ENCODE data around the gene NDUFA1. TPM values are rescaled to one million over a fixed set of nuclear protein-coding genes. Genes with fewer than 3 reads are reported as not detected.

Gene NDUFA1
- total and polyA plus RNA-seq, 2 of the 13 experiments (the other 11 are each of a cell fraction or from before 2014, with no cell fraction given) = 150 to 167 TPM

DNA sequence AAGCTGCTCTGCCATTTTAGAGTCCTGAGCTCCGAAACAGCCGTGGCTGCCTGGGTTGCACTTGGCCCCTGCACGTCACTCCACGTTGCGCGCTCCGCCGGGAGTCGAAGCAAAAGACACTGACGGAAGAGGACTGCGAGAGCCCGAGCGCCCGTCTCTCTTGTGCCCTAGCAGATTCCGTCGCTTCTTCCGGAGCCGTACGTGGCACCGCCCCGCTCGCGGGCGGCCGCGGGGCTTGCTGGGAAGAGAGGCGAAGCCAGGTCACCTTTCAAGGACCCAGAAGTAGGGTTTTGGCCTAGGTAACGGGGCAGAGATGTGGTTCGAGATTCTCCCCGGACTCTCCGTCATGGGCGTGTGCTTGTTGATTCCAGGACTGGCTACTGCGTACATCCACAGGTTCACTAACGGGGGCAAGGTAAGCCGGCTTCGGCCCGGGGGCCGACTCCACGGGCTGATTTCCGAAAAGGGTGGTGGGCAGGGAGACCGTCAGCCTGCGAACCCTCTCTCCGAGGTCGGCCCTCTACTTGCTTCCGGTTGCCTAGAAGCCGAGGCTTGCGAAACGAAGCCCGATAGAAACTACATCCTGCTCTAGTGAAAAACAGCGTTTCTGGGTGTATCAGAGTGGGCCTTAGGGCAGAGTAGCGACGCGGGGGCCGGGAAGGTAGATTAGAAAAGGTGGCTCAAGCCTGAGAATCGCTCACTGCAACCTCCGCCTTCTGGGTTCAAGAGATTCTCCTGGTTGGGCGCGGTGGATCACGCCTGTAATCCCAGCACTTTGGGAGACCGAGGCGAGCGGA, at the start of gene NDUFA1, which contains the start of gene RNF113A (continued):
- TF ChIP-seq, protein P1, sequence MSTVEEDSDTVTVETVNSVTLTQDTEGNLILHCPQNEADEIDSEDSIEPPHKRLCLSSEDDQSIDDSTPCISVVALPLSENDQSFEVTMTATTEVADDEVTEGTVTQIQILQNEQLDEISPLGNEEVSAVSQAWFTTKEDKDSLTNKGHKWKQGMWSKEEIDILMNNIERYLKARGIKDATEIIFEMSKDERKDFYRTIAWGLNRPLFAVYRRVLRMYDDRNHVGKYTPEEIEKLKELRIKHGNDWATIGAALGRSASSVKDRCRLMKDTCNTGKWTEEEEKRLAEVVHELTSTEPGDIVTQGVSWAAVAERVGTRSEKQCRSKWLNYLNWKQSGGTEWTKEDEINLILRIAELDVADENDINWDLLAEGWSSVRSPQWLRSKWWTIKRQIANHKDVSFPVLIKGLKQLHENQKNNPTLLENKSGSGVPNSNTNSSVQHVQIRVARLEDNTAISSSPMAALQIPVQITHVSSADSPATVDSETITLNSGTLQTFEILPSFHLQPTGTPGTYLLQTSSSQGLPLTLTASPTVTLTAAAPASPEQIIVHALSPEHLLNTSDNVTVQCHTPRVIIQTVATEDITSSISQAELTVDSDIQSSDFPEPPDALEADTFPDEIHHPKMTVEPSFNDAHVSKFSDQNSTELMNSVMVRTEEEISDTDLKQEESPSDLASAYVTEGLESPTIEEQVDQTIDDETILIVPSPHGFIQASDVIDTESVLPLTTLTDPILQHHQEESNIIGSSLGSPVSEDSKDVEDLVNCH (CRISPR knock-in tag; IDR thresholded peaks at IDR 0.05) = no peak
- TF ChIP-seq, protein P2, sequence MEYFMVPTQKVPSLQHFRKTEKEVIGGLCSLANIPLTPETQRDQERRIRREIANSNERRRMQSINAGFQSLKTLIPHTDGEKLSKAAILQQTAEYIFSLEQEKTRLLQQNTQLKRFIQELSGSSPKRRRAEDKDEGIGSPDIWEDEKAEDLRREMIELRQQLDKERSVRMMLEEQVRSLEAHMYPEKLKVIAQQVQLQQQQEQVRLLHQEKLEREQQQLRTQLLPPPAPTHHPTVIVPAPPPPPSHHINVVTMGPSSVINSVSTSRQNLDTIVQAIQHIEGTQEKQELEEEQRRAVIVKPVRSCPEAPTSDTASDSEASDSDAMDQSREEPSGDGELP (IDR thresholded peaks at IDR 0.05; ENCODE audit: borderline replicate concordance, low read depth) = no peak
- TF ChIP-seq, protein P3, sequence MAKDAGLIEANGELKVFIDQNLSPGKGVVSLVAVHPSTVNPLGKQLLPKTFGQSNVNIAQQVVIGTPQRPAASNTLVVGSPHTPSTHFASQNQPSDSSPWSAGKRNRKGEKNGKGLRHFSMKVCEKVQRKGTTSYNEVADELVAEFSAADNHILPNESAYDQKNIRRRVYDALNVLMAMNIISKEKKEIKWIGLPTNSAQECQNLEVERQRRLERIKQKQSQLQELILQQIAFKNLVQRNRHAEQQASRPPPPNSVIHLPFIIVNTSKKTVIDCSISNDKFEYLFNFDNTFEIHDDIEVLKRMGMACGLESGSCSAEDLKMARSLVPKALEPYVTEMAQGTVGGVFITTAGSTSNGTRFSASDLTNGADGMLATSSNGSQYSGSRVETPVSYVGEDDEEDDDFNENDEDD (CRISPR knock-in tag; IDR thresholded peaks at IDR 0.05; ENCODE audit: borderline replicate concordance) = peak; percentile 62; the same call in 1 of the 2 replicates
- TF ChIP-seq ZNF605 (CRISPR knock-in tag; IDR thresholded peaks at IDR 0.05) (no peak), ZNF816 (CRISPR knock-in tag; IDR thresholded peaks at IDR 0.05; ENCODE audit: borderline replicate concordance) (no peak), ZFP41 (CRISPR knock-in tag; IDR thresholded peaks at IDR 0.05; ENCODE audit: borderline replicate concordance) (no peak), XBP1 (CRISPR knock-in tag; IDR thresholded peaks at IDR 0.05) (peak; percentile 88), RFX1 (IDR thresholded peaks at IDR 0.05) (no peak), SMC3 (IDR thresholded peaks at IDR 0.05; ENCODE audit: low read length) (no peak), ZNF343 (CRISPR knock-in tag; IDR thresholded peaks at IDR 0.05) (no peak), SETDB1 (CRISPR knock-in tag; IDR thresholded peaks at IDR 0.05; ENCODE audit: borderline replicate concordance) (no peak), HOXA3 (CRISPR knock-in tag; IDR thresholded peaks at IDR 0.05) (peak; percentile 86), TOE1 (CRISPR knock-in tag; IDR thresholded peaks at IDR 0.05) (no peak)
- TF ChIP-seq, protein P4, sequence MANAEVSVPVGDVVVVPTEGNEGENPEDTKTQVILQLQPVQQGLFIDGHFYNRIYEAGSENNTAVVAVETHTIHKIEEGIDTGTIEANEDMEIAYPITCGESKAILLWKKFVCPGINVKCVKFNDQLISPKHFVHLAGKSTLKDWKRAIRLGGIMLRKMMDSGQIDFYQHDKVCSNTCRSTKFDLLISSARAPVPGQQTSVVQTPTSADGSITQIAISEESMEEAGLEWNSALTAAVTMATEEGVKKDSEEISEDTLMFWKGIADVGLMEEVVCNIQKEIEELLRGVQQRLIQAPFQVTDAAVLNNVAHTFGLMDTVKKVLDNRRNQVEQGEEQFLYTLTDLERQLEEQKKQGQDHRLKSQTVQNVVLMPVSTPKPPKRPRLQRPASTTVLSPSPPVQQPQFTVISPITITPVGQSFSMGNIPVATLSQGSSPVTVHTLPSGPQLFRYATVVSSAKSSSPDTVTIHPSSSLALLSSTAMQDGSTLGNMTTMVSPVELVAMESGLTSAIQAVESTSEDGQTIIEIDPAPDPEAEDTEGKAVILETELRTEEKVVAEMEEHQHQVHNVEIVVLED (CRISPR knock-in tag; IDR thresholded peaks at IDR 0.05; ENCODE audit: borderline replicate concordance) = peak; percentile 90
- TF ChIP-seq, protein P5, sequence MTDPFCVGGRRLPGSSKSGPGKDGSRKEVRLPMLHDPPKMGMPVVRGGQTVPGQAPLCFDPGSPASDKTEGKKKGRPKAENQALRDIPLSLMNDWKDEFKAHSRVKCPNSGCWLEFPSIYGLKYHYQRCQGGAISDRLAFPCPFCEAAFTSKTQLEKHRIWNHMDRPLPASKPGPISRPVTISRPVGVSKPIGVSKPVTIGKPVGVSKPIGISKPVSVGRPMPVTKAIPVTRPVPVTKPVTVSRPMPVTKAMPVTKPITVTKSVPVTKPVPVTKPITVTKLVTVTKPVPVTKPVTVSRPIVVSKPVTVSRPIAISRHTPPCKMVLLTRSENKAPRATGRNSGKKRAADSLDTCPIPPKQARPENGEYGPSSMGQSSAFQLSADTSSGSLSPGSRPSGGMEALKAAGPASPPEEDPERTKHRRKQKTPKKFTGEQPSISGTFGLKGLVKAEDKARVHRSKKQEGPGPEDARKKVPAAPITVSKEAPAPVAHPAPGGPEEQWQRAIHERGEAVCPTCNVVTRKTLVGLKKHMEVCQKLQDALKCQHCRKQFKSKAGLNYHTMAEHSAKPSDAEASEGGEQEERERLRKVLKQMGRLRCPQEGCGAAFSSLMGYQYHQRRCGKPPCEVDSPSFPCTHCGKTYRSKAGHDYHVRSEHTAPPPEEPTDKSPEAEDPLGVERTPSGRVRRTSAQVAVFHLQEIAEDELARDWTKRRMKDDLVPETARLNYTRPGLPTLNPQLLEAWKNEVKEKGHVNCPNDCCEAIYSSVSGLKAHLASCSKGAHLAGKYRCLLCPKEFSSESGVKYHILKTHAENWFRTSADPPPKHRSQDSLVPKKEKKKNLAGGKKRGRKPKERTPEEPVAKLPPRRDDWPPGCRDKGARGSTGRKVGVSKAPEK (CRISPR knock-in tag; IDR thresholded peaks at IDR 0.05; ENCODE audit: borderline replicate concordance) = no peak
- TF ChIP-seq, protein P6, sequence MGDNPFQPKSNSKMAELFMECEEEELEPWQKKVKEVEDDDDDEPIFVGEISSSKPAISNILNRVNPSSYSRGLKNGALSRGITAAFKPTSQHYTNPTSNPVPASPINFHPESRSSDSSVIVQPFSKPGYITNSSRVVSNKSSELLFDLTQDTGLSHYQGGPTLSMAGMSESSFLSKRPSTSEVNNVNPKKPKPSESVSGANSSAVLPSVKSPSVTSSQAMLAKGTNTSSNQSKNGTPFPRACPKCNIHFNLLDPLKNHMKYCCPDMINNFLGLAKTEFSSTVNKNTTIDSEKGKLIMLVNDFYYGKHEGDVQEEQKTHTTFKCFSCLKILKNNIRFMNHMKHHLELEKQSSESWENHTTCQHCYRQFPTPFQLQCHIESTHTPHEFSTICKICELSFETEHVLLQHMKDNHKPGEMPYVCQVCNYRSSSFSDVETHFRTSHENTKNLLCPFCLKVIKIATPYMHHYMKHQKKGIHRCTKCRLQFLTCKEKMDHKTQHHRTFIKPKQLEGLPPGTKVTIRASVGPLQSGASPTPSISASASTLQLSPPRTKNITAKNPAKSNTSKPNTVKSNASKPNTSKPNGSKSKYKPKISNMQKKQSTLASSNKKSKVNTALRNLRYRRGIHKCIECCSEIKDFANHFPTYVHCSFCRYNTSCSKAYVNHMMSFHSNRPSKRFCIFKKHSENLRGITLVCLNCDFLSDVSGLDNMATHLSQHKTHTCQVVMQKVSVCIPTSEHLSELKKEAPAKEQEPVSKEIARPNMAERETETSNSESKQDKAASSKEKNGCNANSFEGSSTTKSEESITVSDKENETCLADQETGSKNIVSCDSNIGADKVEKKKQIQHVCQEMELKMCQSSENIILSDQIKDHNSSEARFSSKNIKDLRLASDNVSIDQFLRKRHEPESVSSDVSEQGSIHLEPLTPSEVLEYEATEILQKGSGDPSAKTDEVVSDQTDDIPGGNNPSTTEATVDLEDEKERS (CRISPR knock-in tag; IDR thresholded peaks at IDR 0.05) = no peak

All from HepG2 (cell line).